HEK293 (cell line): Measurements from ENCODE around the gene CIC.

Experiments
- HOXA7 ChIP-seq: sonication (generic); formaldehyde crosslinking; IDR thresholded peaks from 2 replicates; pipeline ENCODE4 v1.8.1; 2022; ENCODE audit warnings: missing genetic modification reagents, borderline replicate concordance
- ZEB2 ChIP-seq: fragments of 450-650 bp; formaldehyde crosslinking; IDR thresholded peaks from 2 replicates; pipeline ENCODE4 v1.5.1; 2016; ENCODE audit warnings: missing biosample characterization, missing genetic modification characterization
- ZNF174 ChIP-seq: fragments of 450-650 bp; formaldehyde crosslinking; IDR thresholded peaks from 2 replicates; pipeline ENCODE4 v1.5.0; 2017; ENCODE audit warnings: missing biosample characterization, mild to moderate bottlenecking, missing genetic modification characterization
- ZNF248 ChIP-seq: fragments of 450-650 bp; formaldehyde crosslinking; IDR thresholded peaks from 2 replicates; pipeline ENCODE4 v1.5.1; 2017; ENCODE audit warnings: missing biosample characterization, missing genetic modification characterization
- ZNF473 ChIP-seq: fragments of 450-650 bp; formaldehyde crosslinking; IDR thresholded peaks from 2 replicates; pipeline ENCODE4 v1.5.1; 2017; ENCODE audit warnings: missing biosample characterization, missing genetic modification characterization
- ZSCAN30 ChIP-seq: fragments of 450-650 bp; IDR thresholded peaks from 2 replicates; pipeline ENCODE4 v1.5.1; 2018; ENCODE audit warnings: missing biosample characterization, mild to moderate bottlenecking, missing genetic modification characterization, moderate library complexity
- TF ChIP-seq, protein P1 (sequence below): fragments of 450-650 bp; formaldehyde crosslinking; IDR thresholded peaks from 2 replicates; pipeline ENCODE4 v1.5.1; 2016; ENCODE audit warnings: missing biosample characterization, missing genetic modification characterization
- TF ChIP-seq, protein P2 (sequence below): fragments of 450-650 bp; formaldehyde crosslinking; IDR thresholded peaks from 2 replicates; pipeline ENCODE4 v1.5.1; 2016; ENCODE audit warnings: missing biosample characterization, missing genetic modification characterization
- TF ChIP-seq, protein P3 (sequence below): fragments of 450-650 bp; formaldehyde crosslinking; IDR thresholded peaks from 2 replicates; pipeline ENCODE4 v1.5.1; 2016; ENCODE audit warnings: missing biosample characterization, missing genetic modification characterization, low read depth

DNA sequence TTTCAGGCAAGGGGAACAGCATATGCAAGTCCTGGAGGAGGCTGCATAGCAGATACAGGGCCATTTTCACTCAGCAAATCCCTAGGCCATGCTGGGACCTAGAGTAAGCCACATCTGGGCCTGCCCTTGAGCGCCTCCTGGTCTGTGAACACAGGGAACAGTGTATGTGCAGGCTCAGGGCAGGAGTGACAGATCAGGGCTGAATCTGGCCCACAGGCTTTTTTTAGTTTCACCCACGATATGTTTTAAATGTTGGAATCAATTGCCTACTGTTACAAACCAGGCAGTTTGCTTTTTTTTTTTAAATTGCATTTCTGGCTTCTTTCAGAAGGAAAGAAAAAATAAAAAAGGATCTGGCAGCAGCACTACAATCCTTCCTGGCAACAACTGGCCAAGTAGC is 42.6 kb downstream of the CIC start:
- TF ChIP-seq, protein P1, sequence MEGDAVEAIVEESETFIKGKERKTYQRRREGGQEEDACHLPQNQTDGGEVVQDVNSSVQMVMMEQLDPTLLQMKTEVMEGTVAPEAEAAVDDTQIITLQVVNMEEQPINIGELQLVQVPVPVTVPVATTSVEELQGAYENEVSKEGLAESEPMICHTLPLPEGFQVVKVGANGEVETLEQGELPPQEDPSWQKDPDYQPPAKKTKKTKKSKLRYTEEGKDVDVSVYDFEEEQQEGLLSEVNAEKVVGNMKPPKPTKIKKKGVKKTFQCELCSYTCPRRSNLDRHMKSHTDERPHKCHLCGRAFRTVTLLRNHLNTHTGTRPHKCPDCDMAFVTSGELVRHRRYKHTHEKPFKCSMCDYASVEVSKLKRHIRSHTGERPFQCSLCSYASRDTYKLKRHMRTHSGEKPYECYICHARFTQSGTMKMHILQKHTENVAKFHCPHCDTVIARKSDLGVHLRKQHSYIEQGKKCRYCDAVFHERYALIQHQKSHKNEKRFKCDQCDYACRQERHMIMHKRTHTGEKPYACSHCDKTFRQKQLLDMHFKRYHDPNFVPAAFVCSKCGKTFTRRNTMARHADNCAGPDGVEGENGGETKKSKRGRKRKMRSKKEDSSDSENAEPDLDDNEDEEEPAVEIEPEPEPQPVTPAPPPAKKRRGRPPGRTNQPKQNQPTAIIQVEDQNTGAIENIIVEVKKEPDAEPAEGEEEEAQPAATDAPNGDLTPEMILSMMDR (tag by site-specific recombination): peak; percentile 24; the same call in 1 of the 2 replicates
- TF ChIP-seq ZEB2: no peak
- TF ChIP-seq ZNF174 (tag by site-specific recombination): no peak
- no peak for TF ChIP-seq ZNF473
- TF ChIP-seq, protein P2, sequence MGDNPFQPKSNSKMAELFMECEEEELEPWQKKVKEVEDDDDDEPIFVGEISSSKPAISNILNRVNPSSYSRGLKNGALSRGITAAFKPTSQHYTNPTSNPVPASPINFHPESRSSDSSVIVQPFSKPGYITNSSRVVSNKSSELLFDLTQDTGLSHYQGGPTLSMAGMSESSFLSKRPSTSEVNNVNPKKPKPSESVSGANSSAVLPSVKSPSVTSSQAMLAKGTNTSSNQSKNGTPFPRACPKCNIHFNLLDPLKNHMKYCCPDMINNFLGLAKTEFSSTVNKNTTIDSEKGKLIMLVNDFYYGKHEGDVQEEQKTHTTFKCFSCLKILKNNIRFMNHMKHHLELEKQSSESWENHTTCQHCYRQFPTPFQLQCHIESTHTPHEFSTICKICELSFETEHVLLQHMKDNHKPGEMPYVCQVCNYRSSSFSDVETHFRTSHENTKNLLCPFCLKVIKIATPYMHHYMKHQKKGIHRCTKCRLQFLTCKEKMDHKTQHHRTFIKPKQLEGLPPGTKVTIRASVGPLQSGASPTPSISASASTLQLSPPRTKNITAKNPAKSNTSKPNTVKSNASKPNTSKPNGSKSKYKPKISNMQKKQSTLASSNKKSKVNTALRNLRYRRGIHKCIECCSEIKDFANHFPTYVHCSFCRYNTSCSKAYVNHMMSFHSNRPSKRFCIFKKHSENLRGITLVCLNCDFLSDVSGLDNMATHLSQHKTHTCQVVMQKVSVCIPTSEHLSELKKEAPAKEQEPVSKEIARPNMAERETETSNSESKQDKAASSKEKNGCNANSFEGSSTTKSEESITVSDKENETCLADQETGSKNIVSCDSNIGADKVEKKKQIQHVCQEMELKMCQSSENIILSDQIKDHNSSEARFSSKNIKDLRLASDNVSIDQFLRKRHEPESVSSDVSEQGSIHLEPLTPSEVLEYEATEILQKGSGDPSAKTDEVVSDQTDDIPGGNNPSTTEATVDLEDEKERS (tag by site-specific recombination): no peak
- TF ChIP-seq, protein P3, sequence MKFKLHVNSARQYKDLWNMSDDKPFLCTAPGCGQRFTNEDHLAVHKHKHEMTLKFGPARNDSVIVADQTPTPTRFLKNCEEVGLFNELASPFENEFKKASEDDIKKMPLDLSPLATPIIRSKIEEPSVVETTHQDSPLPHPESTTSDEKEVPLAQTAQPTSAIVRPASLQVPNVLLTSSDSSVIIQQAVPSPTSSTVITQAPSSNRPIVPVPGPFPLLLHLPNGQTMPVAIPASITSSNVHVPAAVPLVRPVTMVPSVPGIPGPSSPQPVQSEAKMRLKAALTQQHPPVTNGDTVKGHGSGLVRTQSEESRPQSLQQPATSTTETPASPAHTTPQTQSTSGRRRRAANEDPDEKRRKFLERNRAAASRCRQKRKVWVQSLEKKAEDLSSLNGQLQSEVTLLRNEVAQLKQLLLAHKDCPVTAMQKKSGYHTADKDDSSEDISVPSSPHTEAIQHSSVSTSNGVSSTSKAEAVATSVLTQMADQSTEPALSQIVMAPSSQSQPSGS (tag by site-specific recombination): no peak
- no peak for TF ChIP-seq ZSCAN30 (tag by site-specific recombination)
- TF ChIP-seq ZNF248: no peak
- no peak for TF ChIP-seq HOXA7 (CRISPR knock-in tag)
